GM06990 (cell line): Measurements from ENCODE around the gene PIGQ.

Experiments used
- DNase-seq: peaks from one replicate; pipeline ENCODE4 v3.0.0-alpha.2; 2011; ENCODE audit not compliant: insufficient read length; ENCODE audit errors: extremely low read depth
- H3K27me3 ChIP-seq: replicated peaks from 2 replicates; pipeline ENCODE4 v1.6.0; 2011; ENCODE audit warnings: low read length; ENCODE audit not compliant: control insufficient read depth, insufficient read depth
- H3K36me3 ChIP-seq: 2 replicates; pipeline ENCODE4 v1.5.1; 2011; ENCODE audit warnings: low read length; ENCODE audit not compliant: control insufficient read depth, insufficient read depth
- H3K4me3 ChIP-seq: replicated peaks from 2 replicates; pipeline ENCODE4 v1.5.1; 2011; ENCODE audit warnings: low read depth, mild to moderate bottlenecking, control low read depth, low read length
- CTCF ChIP-seq: IDR thresholded peaks from 2 replicates; pipeline ENCODE4 v1.5.1; 2011; ENCODE audit warnings: low read length, control low read depth, mild to moderate bottlenecking, inconsistent platforms; ENCODE audit not compliant: insufficient read depth, poor library complexity, severe bottlenecking

PIGQ gene

GRCh38 chr16:534135-534534, 35.6 kb upstream of the PIGQ start:
- H3K27me3 ChIP-seq, result no peaks in the 10 kb centered on the region
- peaks cover 13% of the 10 kb centered on the region for H3K36me3 ChIP-seq
- TF ChIP-seq CTCF, result no peak
- DNase-seq, result no peak
- no peak overlapping the region for H3K4me3 ChIP-seq

GRCh38 chr16:534856-535445, 34.8 kb upstream of the PIGQ start:
- DNase-seq, result no peak
- H3K4me3 ChIP-seq, result no peak overlapping the region
- H3K36me3 ChIP-seq, result peaks cover 10% of the 10 kb centered on the region
- no peak for TF ChIP-seq CTCF
- H3K27me3 ChIP-seq, result no peaks in the 10 kb centered on the region

GRCh38 chr16:535446-536405, 34.0 kb upstream of the PIGQ start:
- Histone ChIP-seq H3K27me3 (no peaks in the 10 kb centered on the region), H3K36me3 (peaks cover 11% of the 10 kb centered on the region), H3K4me3 (no peak overlapping the region)
- TF ChIP-seq CTCF, result no peak
- no peak for DNase-seq

GRCh38 chr16:536746-537145, 33.0 kb upstream of the PIGQ start:
- no peaks in the 10 kb centered on the region for H3K27me3 ChIP-seq
- TF ChIP-seq CTCF, result no peak
- H3K4me3 ChIP-seq, result no peak overlapping the region
- peaks cover 11% of the 10 kb centered on the region for H3K36me3 ChIP-seq
- no peak for DNase-seq

GRCh38 chr16:537415-538335, 32.1 kb upstream of the PIGQ start:
- peaks cover 11% of the 10 kb centered on the region for H3K36me3 ChIP-seq
- no peak overlapping the region for H3K4me3 ChIP-seq
- no peaks in the 10 kb centered on the region for H3K27me3 ChIP-seq
- TF ChIP-seq CTCF, result no peak
- no peak for DNase-seq
